Loucy (cell line): ENCODE measurements around the gene CYYR1.

Experiments used
- H2AFZ ChIP-seq: fragments of 200-600 bp; sonication (generic); 2 replicates; pipeline ENCODE4 v1.6.0; 2016; ENCODE audit warnings: antibody characterized with exemption, mild to moderate bottlenecking, low read length, moderate library complexity
- H3F3A ChIP-seq: fragments of 200-600 bp; 2 replicates; pipeline ENCODE4 v1.6.0; 2016; ENCODE audit warnings: antibody characterized with exemption, low read depth, mild to moderate bottlenecking
- H3K27me3 ChIP-seq: fragments of 200-600 bp; sonication (generic); 2 replicates; pipeline ENCODE4 v1.6.1; 2014; ENCODE audit warnings: low read length, mild to moderate bottlenecking; ENCODE audit not compliant: insufficient read depth, poor library complexity, severe bottlenecking
- H3K36me3 ChIP-seq: fragments of 200-600 bp; sonication (generic); 2 replicates; pipeline ENCODE4 v1.6.1; 2016; ENCODE audit warnings: low read length; ENCODE audit not compliant: insufficient read depth
- H3K4me1 ChIP-seq: fragments of 200-600 bp; sonication (generic); 2 replicates; pipeline ENCODE4 v1.5.1; 2014; ENCODE audit warnings: low read length, mild to moderate bottlenecking; ENCODE audit not compliant: insufficient read depth, poor library complexity, severe bottlenecking
- H3K4me2 ChIP-seq: fragments of 200-600 bp; sonication (generic); 2 replicates; pipeline ENCODE4 v1.6.0; 2014; ENCODE audit warnings: antibody characterized with exemption, low read length, low read depth, mild to moderate bottlenecking; ENCODE audit not compliant: poor library complexity, severe bottlenecking
- H3K4me3 ChIP-seq: fragments of 200-600 bp; sonication (generic); 2 replicates; pipeline ENCODE4 v1.5.1; 2014; ENCODE audit warnings: low read length, mild to moderate bottlenecking, mixed read lengths; ENCODE audit not compliant: poor library complexity, severe bottlenecking
- H3K79me2 ChIP-seq: fragments of 200-600 bp; sonication (generic); 2 replicates; pipeline ENCODE4 v1.6.1; 2014; ENCODE audit warnings: low read length; ENCODE audit not compliant: insufficient read depth
- H3K9ac ChIP-seq: fragments of 200-600 bp; sonication (generic); 2 replicates; pipeline ENCODE4 v1.6.0; 2014; ENCODE audit warnings: mild to moderate bottlenecking, low read depth, low read length, moderate library complexity; ENCODE audit not compliant: poor library complexity, severe bottlenecking
- H3K9me2 ChIP-seq: fragments of 200-600 bp; sonication (generic); replicated peaks from 2 replicates; pipeline ENCODE4 v1.6.1; 2016; ENCODE audit warnings: low read depth, low read length, mixed read lengths
- H3K9me3 ChIP-seq: fragments of 200-600 bp; sonication (generic); 2 replicates; pipeline ENCODE4 v1.6.1; 2014; ENCODE audit warnings: mild to moderate bottlenecking, antibody characterized with exemption, low read length, low read depth; ENCODE audit not compliant: insufficient read depth
- H4K20me1 ChIP-seq: fragments of 200-600 bp; sonication (generic); 2 replicates; pipeline ENCODE4 v1.6.0; 2014; ENCODE audit warnings: antibody characterized with exemption, low read length, mild to moderate bottlenecking; ENCODE audit not compliant: insufficient read depth, poor library complexity, severe bottlenecking
- CTCF ChIP-seq: fragments of 200-600 bp; sonication (generic); conservative IDR thresholded peaks from 2 replicates; pipeline ENCODE4 v1.5.1; 2014; ENCODE audit warnings: mild to moderate bottlenecking, antibody characterized with exemption, low read length
- EZH2phosphoT487 ChIP-seq: fragments of 200-600 bp; IDR thresholded peaks from 2 replicates; pipeline ENCODE4 v1.6.1; 2018; ENCODE audit warnings: antibody characterized with exemption, mild to moderate bottlenecking, moderate library complexity, borderline replicate concordance

The CYYR1 gene

GRCh38 chr21:26572076-26572701, 897 bp downstream of the CYYR1 start:
- H3K9me2 ChIP-seq: no peaks in the 10 kb centered on the region
- H3K79me2 ChIP-seq: no peaks in the 10 kb centered on the region
- no peaks in the 10 kb centered on the region for H3F3A ChIP-seq
- no peaks in the 10 kb centered on the region for H3K36me3 ChIP-seq
- H3K9ac ChIP-seq: no peak overlapping the region
- H2AFZ ChIP-seq: no peak overlapping the region
- no peak overlapping the region for H3K4me2 ChIP-seq
- H3K9me3 ChIP-seq: 0 out of 2 replicates have a peak, but pooled peaks cover 5% of the 10 kb centered on the region
- no peaks in the 10 kb centered on the region for H3K4me1 ChIP-seq
- no peaks in the 10 kb centered on the region for H3K27me3 ChIP-seq
- TF ChIP-seq CTCF (no peak), EZH2phosphoT487 (no peak)
- no peak overlapping the region for H3K4me3 ChIP-seq
- H4K20me1 ChIP-seq: no peaks in the 10 kb centered on the region

GRCh38 chr21:26570203-26570602, 2.9 kb downstream of the CYYR1 start:
- Histone ChIP-seq H3K27me3 (no peaks in the 10 kb centered on the region), H2AFZ (no peak overlapping the region), H4K20me1 (no peaks in the 10 kb centered on the region), H3K9me2 (no peaks in the 10 kb centered on the region), H3K4me3 (no peak overlapping the region), H3K36me3 (no peaks in the 10 kb centered on the region), H3K4me2 (no peak overlapping the region), H3K4me1 (no peaks in the 10 kb centered on the region), H3F3A (no peaks in the 10 kb centered on the region), H3K79me2 (no peaks in the 10 kb centered on the region), H3K9ac (no peak overlapping the region), H3K9me3 (0 out of 2 replicates have a peak, but pooled peaks cover 5% of the 10 kb centered on the region)
- no peak for TF ChIP-seq EZH2phosphoT487
- TF ChIP-seq CTCF: no peak

- Histone ChIP-seq H3K27me3 (no peaks in the 10 kb centered on the region), H3K9ac (no peak overlapping the region), H3K9me2 (no peaks in the 10 kb centered on the region), H3K79me2 (no peaks in the 10 kb centered on the region), H3F3A (no peaks in the 10 kb centered on the region), H3K4me3 (no peak overlapping the region), H2AFZ (no peak overlapping the region), H3K4me1 (no peaks in the 10 kb centered on the region), H3K36me3 (no peaks in the 10 kb centered on the region), H4K20me1 (no peaks in the 10 kb centered on the region), H3K9me3 (no peaks in the 10 kb centered on the region), H3K4me2 (no peak overlapping the region)
- TF ChIP-seq EZH2phosphoT487: no peak
- no peak for TF ChIP-seq CTCF
Observed at GRCh38 chr21:26565546-26565945, 7.5 kb downstream of the CYYR1 start.
